ENCODE data around the gene ZBTB7C. TPM values are rescaled to one million over a fixed set of nuclear protein-coding genes. Genes with fewer than 3 reads are reported as not detected.

ZBTB7C gene
- total and polyA plus RNA-seq, 2 donors (not counting 1 experiment from before 2014, with no cell fraction given) = not detected

GRCh38 chr18:48048251-48048650 lies 360.9 kb downstream of the ZBTB7C start:
- no peak overlapping the region for H3K27ac ChIP-seq (ENCODE audit: low read length in 2 of 2)

GRCh38 chr18:48046843-48047242 lies 362.3 kb downstream of the ZBTB7C start:
- Histone ChIP-seq H4K20me1 (ENCODE audit: control insufficient read depth, insufficient read depth, low read length, poor library complexity, severe bottlenecking) (no peaks in the 10 kb centered on the region), H3K27ac (ENCODE audit: low read length in 2 of 2) (no peak overlapping the region), H3K36me3 (replicated peaks in 1 of 2; ENCODE audit: control extremely low read depth in 1 of 2, control insufficient read depth in 1 of 2, extremely low read depth in 1 of 2, insufficient read depth in 2 of 2, low read length in 1 of 2) (no peaks in the 10 kb centered on the region), H3K4me3 (ENCODE audit: control extremely low read depth in 1 of 5, extremely low read depth in 1 of 5, insufficient read depth in 1 of 5, low read depth in 2 of 5, low read length in 4 of 5) (no peak overlapping the region), H3K9ac (ENCODE audit: low read length) (no peak overlapping the region), H3K79me2 (ENCODE audit: control insufficient read depth, insufficient read depth, low read length) (no peaks in the 10 kb centered on the region), H3K27me3 (replicated peaks in 1 of 4; ENCODE audit: control extremely low read depth in 1 of 4, control insufficient read depth in 3 of 4, insufficient read depth in 4 of 4, low read length in 3 of 4) (peaks cover 0 to 8% (median 0%) of the 10 kb centered on the region in 4 experiments), H3K9me3 (ENCODE audit: control extremely low read depth in 1 of 3, control insufficient read depth in 2 of 3, insufficient read depth in 1 of 3, low read length in 2 of 3) (peaks cover 0 to 36% (median 0%) of the 10 kb centered on the region in 3 donors), H2AFZ (ENCODE audit: insufficient read depth, low read depth, low read length, poor library complexity, severe bottlenecking) (no peak overlapping the region), H3K4me1 (ENCODE audit: control insufficient read depth in 2 of 2, insufficient read depth in 2 of 2, low read length in 2 of 2) (no peaks in the 10 kb centered on the region), H3K4me2 (replicated peaks; ENCODE audit: low read depth, low read length, poor library complexity, severe bottlenecking) (no peak overlapping the region)
- 90% methylated on average over 5 of the region's 5 CpGs for WGBS (ENCODE audit: insufficient coverage)
- H3K4me3 Mint-ChIP-seq = no peak overlapping the region
- intact Hi-C loops (cut with micrococcal nuclease) = no loop called here
- H3K4me1 Mint-ChIP-seq = no peaks in the 10 kb centered on the region
- ATAC-seq (ENCODE audit: low read depth) (no peak), DNase-seq (no peak)
- CTCF ChIA-PET = interaction anchor here (2.0 kb wide), 1 partner anchor 12 kb away, joined by 6 read pairs; no protein-coding TSS in a partner anchor
- no peak overlapping the region for H3K27ac Mint-ChIP-seq
- peaks cover 8% of the 10 kb centered on the region for H3K9me3 Mint-ChIP-seq (ENCODE audit: insufficient read depth)
- TF ChIP-seq CTCF (IDR thresholded peaks at IDR 0.05) (no peak), EZH2 (IDR thresholded peaks at IDR 0.05; ENCODE audit: borderline replicate concordance, insufficient read depth, low read depth, low read length, poor library complexity, severe bottlenecking) (no peak)
- POLR2A ChIA-PET = no interaction called here
- peaks cover 34% of the 10 kb centered on the region for H3K27me3 Mint-ChIP-seq

More at GRCh38 chr18:48048251-48048650, 360.9 kb downstream of the ZBTB7C start:
- Histone ChIP-seq H3K4me2 (replicated peaks; ENCODE audit: low read depth, low read length, poor library complexity, severe bottlenecking) (no peak overlapping the region), H2AFZ (ENCODE audit: insufficient read depth, low read depth, low read length, poor library complexity, severe bottlenecking) (no peak overlapping the region), H3K4me3 (ENCODE audit: control extremely low read depth in 1 of 5, extremely low read depth in 1 of 5, insufficient read depth in 1 of 5, low read depth in 2 of 5, low read length in 4 of 5) (no peak overlapping the region), H3K9ac (ENCODE audit: low read length) (no peak overlapping the region), H4K20me1 (ENCODE audit: control insufficient read depth, insufficient read depth, low read length, poor library complexity, severe bottlenecking) (no peaks in the 10 kb centered on the region), H3K36me3 (replicated peaks in 1 of 2; ENCODE audit: control extremely low read depth in 1 of 2, control insufficient read depth in 1 of 2, extremely low read depth in 1 of 2, insufficient read depth in 2 of 2, low read length in 1 of 2) (no peaks in the 10 kb centered on the region), H3K27me3 (replicated peaks in 1 of 4; ENCODE audit: control extremely low read depth in 1 of 4, control insufficient read depth in 3 of 4, insufficient read depth in 4 of 4, low read length in 3 of 4) (peaks cover 0 to 13% (median 0%) of the 10 kb centered on the region in 4 experiments), H3K9me3 (ENCODE audit: control extremely low read depth in 1 of 3, control insufficient read depth in 2 of 3, insufficient read depth in 1 of 3, low read length in 2 of 3) (peaks cover 0 to 33% (median 0%) of the 10 kb centered on the region in 3 donors), H3K79me2 (ENCODE audit: control insufficient read depth, insufficient read depth, low read length) (no peaks in the 10 kb centered on the region), H3K4me1 (ENCODE audit: control insufficient read depth in 2 of 2, insufficient read depth in 2 of 2, low read length in 2 of 2) (no peaks in the 10 kb centered on the region)
- ATAC-seq (ENCODE audit: low read depth) = no peak
- Mint-ChIP-seq H3K27me3 (peaks cover 33% of the 10 kb centered on the region), H3K27ac (no peak overlapping the region), H3K4me1 (no peaks in the 10 kb centered on the region), H3K4me3 (no peak overlapping the region), H3K9me3 (ENCODE audit: insufficient read depth) (peaks cover 6% of the 10 kb centered on the region)
- DNase-seq = no peak
- intact Hi-C loops (cut with micrococcal nuclease) = no loop called here
- WGBS (ENCODE audit: insufficient coverage) = 94% methylated on average over 3 of the region's 3 CpGs
- ChIA-PET CTCF (interaction anchor here (2.0 kb wide), 1 partner anchor 10 kb away, joined by 6 read pairs; no protein-coding TSS in a partner anchor), POLR2A (no interaction called here)
- TF ChIP-seq CTCF (IDR thresholded peaks at IDR 0.05) (no peak), EZH2 (IDR thresholded peaks at IDR 0.05; ENCODE audit: borderline replicate concordance, insufficient read depth, low read depth, low read length, poor library complexity, severe bottlenecking) (no peak)

All from B cell (primary cell).